Activated T-helper 2 cell treated with anti-CD3 and anti-CD28 coated beads, Interferon-gamma antibody, Interleukin-2, Interleukin-4, amounts not matched to agents 10 μg/mL and 5 μg/mL and 100 μg/mL, durations not matched to agents 14 hours and 24 hours and 36 hours (primary cell): ENCODE results near the gene DLX5. TPM values are rescaled to one million over a fixed set of nuclear protein-coding genes. Genes with fewer than 3 reads are reported as not detected.

Source experiments
- DNase-seq: peaks from one replicate; pipeline ENCODE4 v3.0.0; 2021; ENCODE audit warnings: low spot score
- H3K27ac Mint-ChIP-seq: one replicate; pipeline ENCODE4 v1.8.0; 2021; ENCODE audit warnings: mixed read lengths
- H3K27me3 Mint-ChIP-seq: one replicate; pipeline ENCODE4 v1.8.0; 2021; ENCODE audit warnings: low read depth, mixed read lengths
- H3K36me3 Mint-ChIP-seq: one replicate; pipeline ENCODE4 v1.8.0; 2021; ENCODE audit warnings: low read depth, mixed read lengths
- H3K4me1 Mint-ChIP-seq: one replicate; pipeline ENCODE4 v1.8.0; 2021; ENCODE audit warnings: low read depth, mixed read lengths
- H3K4me3 Mint-ChIP-seq: one replicate; pipeline ENCODE4 v1.8.0; 2021; ENCODE audit warnings: low read depth, mild to moderate bottlenecking, moderate library complexity, mixed read lengths
- H3K9me3 Mint-ChIP-seq: one replicate; pipeline ENCODE4 v1.8.0; 2021; ENCODE audit warnings: mixed read lengths
- intact Hi-C: fragments of 100-400 bp; cut with micrococcal nuclease; formaldehyde crosslinking; loops from one replicate; pipeline ENCODE4 v1.15.1; 2023
- total RNA-seq: library from RNA; stranded (reverse); gene quantifications from 2 replicates; pipeline ENCODE4 v1.2.3, GENCODE V29; 2022

The DLX5 gene
- total RNA-seq, 1 donor from 2014 or later = not detected

DNA sequence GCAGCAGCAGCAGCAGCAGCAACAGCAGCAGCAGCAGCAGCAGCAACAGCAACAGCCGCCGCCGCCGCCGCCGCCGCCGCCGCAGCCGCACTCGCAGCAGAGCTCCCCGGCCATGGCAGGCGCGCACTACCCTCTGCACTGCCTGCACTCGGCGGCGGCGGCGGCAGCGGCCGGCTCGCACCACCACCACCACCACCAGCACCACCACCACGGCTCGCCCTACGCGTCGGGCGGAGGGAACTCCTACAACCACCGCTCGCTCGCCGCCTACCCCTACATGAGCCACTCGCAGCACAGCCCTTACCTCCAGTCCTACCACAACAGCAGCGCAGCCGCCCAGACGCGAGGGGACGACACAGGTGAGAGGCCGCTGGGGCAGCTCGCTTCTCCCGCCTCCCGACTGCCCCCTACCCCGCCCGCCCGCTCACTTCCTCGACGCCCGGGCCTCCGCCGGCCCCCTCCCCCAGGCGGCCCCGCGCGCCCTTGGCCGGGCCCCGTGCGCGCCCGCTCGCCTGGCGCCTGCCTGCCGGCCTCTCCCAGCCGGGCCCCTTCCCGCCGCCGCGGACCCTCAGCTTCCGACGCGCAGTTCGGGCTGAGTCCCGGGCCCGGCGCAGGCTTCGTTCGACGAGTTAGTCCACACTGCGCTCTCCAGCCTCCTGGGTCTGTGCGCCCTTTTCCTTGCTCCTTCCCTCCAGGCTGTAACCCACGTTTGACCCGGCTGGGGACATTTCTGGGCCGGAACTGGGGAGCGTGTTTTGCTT lies 18.4 kb downstream of the DLX5 start:
- H3K27me3 Mint-ChIP-seq = peaks cover 83% of the 10 kb centered on the region
- DNase-seq = no peak
- intact Hi-C loops = no loop called here
- peaks cover 3% of the 10 kb centered on the region for H3K36me3 Mint-ChIP-seq
- peaks cover 4% of the 10 kb centered on the region for H3K4me1 Mint-ChIP-seq
- no peak overlapping the region for H3K27ac Mint-ChIP-seq
- no peaks in the 10 kb centered on the region for H3K9me3 Mint-ChIP-seq
- peak overlapping the region; percentile 64 for H3K4me3 Mint-ChIP-seq

DNA sequence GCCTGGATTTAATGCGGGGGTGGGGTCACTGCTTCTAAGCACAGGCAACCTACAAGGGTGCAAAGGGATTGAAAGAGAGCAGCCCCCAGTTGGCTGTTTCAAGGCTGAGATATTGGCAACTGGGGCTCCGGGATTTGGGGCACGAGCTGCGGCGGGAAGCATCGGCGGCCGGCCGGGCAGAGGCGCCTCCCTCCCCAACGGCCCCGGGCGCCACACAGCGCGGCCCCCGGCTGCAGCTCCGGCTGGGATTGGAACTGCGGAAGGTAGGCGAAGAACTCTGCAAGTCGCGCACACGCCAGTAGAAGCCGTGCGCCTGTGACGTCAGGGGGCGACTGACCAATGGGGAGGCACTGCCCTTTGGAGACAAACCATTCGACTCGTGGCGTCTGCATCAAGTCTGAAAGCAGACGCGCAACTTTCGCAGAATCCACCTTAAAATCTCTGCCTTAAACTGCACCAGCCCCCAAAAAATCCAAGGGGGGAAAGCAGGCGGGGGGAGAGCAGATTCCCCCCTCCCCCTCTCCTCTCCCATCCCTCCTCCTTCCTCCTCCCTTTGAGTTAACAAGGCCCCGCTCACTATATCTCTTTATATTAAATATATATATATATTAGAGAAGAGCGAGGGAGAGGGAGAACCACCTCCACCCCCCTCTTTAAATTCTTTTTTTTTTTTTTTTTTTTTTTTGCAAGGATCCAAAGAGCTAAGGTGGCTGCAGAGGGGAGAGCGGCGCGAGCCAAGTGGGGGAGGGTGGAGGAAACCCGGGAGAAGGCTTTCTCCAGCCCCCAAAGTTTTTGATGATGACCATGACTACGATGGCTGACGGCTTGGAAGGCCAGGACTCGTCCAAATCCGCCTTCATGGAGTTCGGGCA lies 19.2 kb downstream of the DLX5 start, which contains the start of gene DLX6:
Gene DLX6, plus strand, starts transcription at position 371 of the 872 bp plus-strand sequence. Its CDS starts 425 bp downstream, at position 796.
- Mint-ChIP-seq H3K4me3 (peak within 1 kb of the TSS; percentile 64), H3K36me3 (peaks cover 3% of the 10 kb centered on the region), H3K27me3 (peaks cover 85% of the 10 kb centered on the region), H3K27ac (no peak within 1 kb of the TSS), H3K4me1 (peaks cover 4% of the 10 kb centered on the region), H3K9me3 (no peaks in the 10 kb centered on the region)
- intact Hi-C loops = no loop called here
- DNase-seq = no peak

- peaks cover 3% of the 10 kb centered on the region for H3K36me3 Mint-ChIP-seq
- DNase-seq = no peak
- H3K4me1 Mint-ChIP-seq = peaks cover 4% of the 10 kb centered on the region
- H3K4me3 Mint-ChIP-seq = no peak overlapping the region
- no peak overlapping the region for H3K27ac Mint-ChIP-seq
- intact Hi-C loops = loop anchor here (1.0 to 5.0 kb wide), 2 partner anchors 18 to 728 kb away; partner anchors contain the start of gene TAC1
- H3K9me3 Mint-ChIP-seq = no peaks in the 10 kb centered on the region
- H3K27me3 Mint-ChIP-seq = peaks cover 85% of the 10 kb centered on the region
Observed at GRCh38 chr7:97004247-97005182, 20.1 kb downstream of the DLX5 start.

GRCh38 chr7:97003262-97004246 lies 21.1 kb downstream of the DLX5 start:
- no peak overlapping the region for H3K27ac Mint-ChIP-seq
- H3K4me3 Mint-ChIP-seq = no peak overlapping the region
- peaks cover 3% of the 10 kb centered on the region for H3K36me3 Mint-ChIP-seq

DNA sequence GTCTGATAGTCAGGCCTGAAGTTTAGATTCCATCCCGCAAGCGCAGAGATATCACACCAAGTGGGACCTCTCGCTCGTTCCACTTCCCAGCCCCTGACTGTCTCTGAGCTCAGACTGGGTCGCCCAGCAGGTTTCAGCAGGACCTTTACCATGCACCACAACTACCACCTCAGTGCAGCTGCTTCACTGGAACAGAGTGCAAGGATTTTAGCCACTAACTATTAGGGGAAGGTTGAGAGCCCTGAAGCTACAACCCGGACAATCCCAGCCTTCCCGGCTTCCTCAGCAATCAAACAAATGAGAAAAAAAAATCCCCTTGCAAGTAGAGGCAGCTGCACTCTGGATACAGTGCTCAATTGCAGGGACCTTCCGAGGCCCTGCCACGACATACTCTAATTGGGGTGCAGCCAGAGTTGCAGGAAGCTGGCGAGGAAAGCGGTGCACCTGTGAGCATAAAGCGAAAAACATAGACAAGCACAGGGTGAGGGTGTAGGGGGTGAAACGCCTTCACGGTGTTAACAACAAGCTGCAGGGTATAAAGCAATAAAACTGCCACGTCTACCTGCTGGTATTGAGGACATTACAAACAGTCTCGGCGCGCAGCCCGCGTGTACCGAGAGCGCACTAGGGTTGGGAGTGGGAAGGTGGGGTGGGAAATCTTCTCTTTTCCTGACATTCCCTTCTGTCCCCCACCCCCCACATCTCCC lies 21.9 kb downstream of the DLX5 start:
- Mint-ChIP-seq H3K27ac (no peak overlapping the region), H3K27me3 (peaks cover 85% of the 10 kb centered on the region)

More at GRCh38 chr7:97003262-97004246, 21.1 kb downstream of the DLX5 start:
- DNase-seq = no peak
- intact Hi-C loops = loop anchor here (1.0 to 5.0 kb wide), 2 partner anchors 19 to 729 kb away; partner anchors contain the start of gene TAC1
- Mint-ChIP-seq H3K27me3 (peaks cover 85% of the 10 kb centered on the region), H3K4me1 (peaks cover 4% of the 10 kb centered on the region), H3K9me3 (no peaks in the 10 kb centered on the region)

GRCh38 chr7:97001656-97002554 lies 22.7 kb downstream of the DLX5 start:
- no peaks in the 10 kb centered on the region for H3K9me3 Mint-ChIP-seq
- intact Hi-C loops = loop anchor here (5.0 kb wide), 1 partner anchor 730 kb away; the partner anchor contains the start of gene TAC1
- no peak for DNase-seq
- peaks cover 3% of the 10 kb centered on the region for H3K36me3 Mint-ChIP-seq
- H3K27ac Mint-ChIP-seq = no peak overlapping the region
- H3K4me1 Mint-ChIP-seq = peaks cover 4% of the 10 kb centered on the region
- no peak overlapping the region for H3K4me3 Mint-ChIP-seq
- H3K27me3 Mint-ChIP-seq = peaks cover 85% of the 10 kb centered on the region

More for the DNA sequence above, 21.9 kb downstream of the DLX5 start:
- Mint-ChIP-seq H3K9me3 (no peaks in the 10 kb centered on the region), H3K36me3 (peaks cover 3% of the 10 kb centered on the region), H3K4me3 (no peak overlapping the region), H3K4me1 (peaks cover 4% of the 10 kb centered on the region)
- intact Hi-C loops = loop anchor here (5.0 kb wide), 1 partner anchor 730 kb away; the partner anchor contains the start of gene TAC1
- DNase-seq = no peak

- Mint-ChIP-seq H3K4me3 (no peak overlapping the region), H3K27ac (no peak overlapping the region), H3K9me3 (no peaks in the 10 kb centered on the region), H3K27me3 (peaks cover 88% of the 10 kb centered on the region), H3K4me1 (peaks cover 2% of the 10 kb centered on the region), H3K36me3 (peaks cover 3% of the 10 kb centered on the region)
- no peak for DNase-seq
- intact Hi-C loops = loop anchor here (5.0 kb wide), 1 partner anchor 731 kb away; the partner anchor contains the start of gene TAC1
Observed at GRCh38 chr7:97001221-97001620, 23.4 kb downstream of the DLX5 start.

DNA sequence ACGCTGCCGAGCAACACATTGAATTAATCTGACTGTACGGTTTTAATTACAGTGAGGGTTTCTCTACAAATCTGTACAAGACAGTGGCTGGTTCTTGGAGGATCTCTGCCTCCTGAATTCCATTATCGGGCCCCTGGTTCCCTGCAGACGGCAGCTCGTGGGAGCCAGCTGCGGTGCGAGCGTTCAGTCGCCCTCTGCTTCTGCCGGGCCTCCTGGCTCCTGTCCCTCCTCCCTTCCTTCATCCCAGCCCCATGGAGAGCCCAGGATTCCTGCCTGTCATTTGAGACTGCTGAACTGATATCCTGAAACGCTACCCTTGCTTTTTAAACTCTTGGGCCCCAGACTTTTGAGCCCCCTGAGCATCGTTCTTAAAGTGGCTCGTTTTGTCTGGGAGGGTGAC lies 25.9 kb downstream of the DLX5 start:
- no peak for DNase-seq
- Mint-ChIP-seq H3K36me3 (peaks cover 3% of the 10 kb centered on the region), H3K27me3 (peaks cover 94% of the 10 kb centered on the region), H3K27ac (no peak overlapping the region), H3K9me3 (no peaks in the 10 kb centered on the region), H3K4me3 (no peak overlapping the region), H3K4me1 (peaks cover 2% of the 10 kb centered on the region)
- intact Hi-C loops = no loop called here

- H3K27me3 Mint-ChIP-seq = peaks cover 94% of the 10 kb centered on the region
- intact Hi-C loops = no loop called here
Observed at GRCh38 chr7:96998333-96998732, 26.3 kb downstream of the DLX5 start.

GRCh38 chr7:96997512-96998032 lies 27.1 kb downstream of the DLX5 start:
- H3K36me3 Mint-ChIP-seq = no peaks in the 10 kb centered on the region
- no peaks in the 10 kb centered on the region for H3K4me1 Mint-ChIP-seq
- no peak overlapping the region for H3K27ac Mint-ChIP-seq
- intact Hi-C loops = no loop called here
- peaks cover 94% of the 10 kb centered on the region for H3K27me3 Mint-ChIP-seq
- no peak overlapping the region for H3K4me3 Mint-ChIP-seq
- H3K9me3 Mint-ChIP-seq = no peaks in the 10 kb centered on the region
- DNase-seq = no peak

More at GRCh38 chr7:96998333-96998732, 26.3 kb downstream of the DLX5 start:
- H3K9me3 Mint-ChIP-seq = no peaks in the 10 kb centered on the region
- H3K36me3 Mint-ChIP-seq = peaks cover 3% of the 10 kb centered on the region
- peaks cover 2% of the 10 kb centered on the region for H3K4me1 Mint-ChIP-seq
- H3K4me3 Mint-ChIP-seq = no peak overlapping the region
- H3K27ac Mint-ChIP-seq = no peak overlapping the region
- DNase-seq = no peak
